GM19455 (cell line): ENCODE measurements around the gene EPHA2.

Experiments used
- ATAC-seq: cut with Tn5 transposase; IDR thresholded peaks from one replicate; pipeline ENCODE4 v1.9.1; 2021; ENCODE audit not compliant: unreplicated experiment

The EPHA2 gene

GRCh38 chr1:16095447-16095846 lies 60.4 kb downstream of the EPHA2 start:
- ATAC-seq: no peak

GRCh38 chr1:16094453-16095158 lies 61.3 kb downstream of the EPHA2 start:
- ATAC-seq: no peak

GRCh38 chr1:16093611-16094010 lies 62.3 kb downstream of the EPHA2 start:
- ATAC-seq: no peak

- ATAC-seq: no peak
Observed at GRCh38 chr1:16092923-16093511, 62.9 kb downstream of the EPHA2 start.

- ATAC-seq: no peak
Observed at GRCh38 chr1:16092097-16092922, 63.6 kb downstream of the EPHA2 start.

GRCh38 chr1:16091296-16091695 lies 64.6 kb downstream of the EPHA2 start:
- ATAC-seq: no peak

- no peak for ATAC-seq
Observed at GRCh38 chr1:16090076-16090826, 65.6 kb downstream of the EPHA2 start.

- ATAC-seq: no peak
Observed at GRCh38 chr1:16088996-16089395, 66.9 kb downstream of the EPHA2 start.

- ATAC-seq: no peak
Observed at GRCh38 chr1:16088351-16088911, 67.4 kb downstream of the EPHA2 start.

- no peak for ATAC-seq
Observed at GRCh38 chr1:16087733-16088132, 68.1 kb downstream of the EPHA2 start.

- no peak for ATAC-seq
Observed at GRCh38 chr1:16085522-16085921, 70.3 kb downstream of the EPHA2 start.

- no peak for ATAC-seq
Observed at GRCh38 chr1:16083486-16083885, 72.4 kb downstream of the EPHA2 start.

GRCh38 chr1:16082283-16083038 lies 73.4 kb downstream of the EPHA2 start:
- ATAC-seq: no peak

GRCh38 chr1:16081636-16082035 lies 74.2 kb downstream of the EPHA2 start:
- ATAC-seq: no peak

GRCh38 chr1:16080422-16081150 lies 75.3 kb downstream of the EPHA2 start:
- ATAC-seq: no peak

- no peak for ATAC-seq
Observed at GRCh38 chr1:16078925-16079656, 76.8 kb downstream of the EPHA2 start.

GRCh38 chr1:16077406-16078245 lies 78.2 kb downstream of the EPHA2 start:
- no peak for ATAC-seq

GRCh38 chr1:16076865-16077238 lies 79.0 kb downstream of the EPHA2 start:
- no peak for ATAC-seq
